IPS-18a (cell line): ENCODE data around the gene MAFG.

Experiments used
- H3K27ac ChIP-seq: one replicate; pipeline ENCODE4 v1.5.1; 2013; ENCODE audit warnings: low read length
- H3K27me3 ChIP-seq: one replicate; pipeline ENCODE4 v1.6.1; 2013; ENCODE audit warnings: mild to moderate bottlenecking, low read length; ENCODE audit not compliant: control insufficient read depth, insufficient read depth
- H3K36me3 ChIP-seq: one replicate; pipeline ENCODE4 v1.6.1; 2013; ENCODE audit warnings: low read depth, low read length; ENCODE audit not compliant: control insufficient read depth
- H3K4me1 ChIP-seq: one replicate; pipeline ENCODE4 v1.6.1; 2013; ENCODE audit warnings: low read depth, low read length; ENCODE audit not compliant: control insufficient read depth
- H3K4me3 ChIP-seq: one replicate; pipeline ENCODE4 v1.5.1; 2013; ENCODE audit warnings: low read length
- H3K9ac ChIP-seq: one replicate; pipeline ENCODE4 v1.6.1; 2013; ENCODE audit warnings: mild to moderate bottlenecking, low read length, moderate library complexity
- H3K9me3 ChIP-seq: one replicate; pipeline ENCODE4 v1.6.1; 2013; ENCODE audit warnings: low read depth, low read length; ENCODE audit not compliant: control insufficient read depth

MAFG gene

GRCh38 chr17:81927653-81928543 lies at the start of gene MAFG:
MAFG (minus strand) TSS chr17:81927735; CDS start chr17:81923185, 4,550 bp downstream.
- H3K4me1 ChIP-seq = peaks cover 28% of the 10 kb centered on the region
- peaks cover under 1% of the 10 kb centered on the region for H3K36me3 ChIP-seq
- peak within 1 kb of the TSS; percentile 71 for H3K4me3 ChIP-seq
- peaks cover 16% of the 10 kb centered on the region for H3K27me3 ChIP-seq
- no peak within 1 kb of the TSS for H3K27ac ChIP-seq
- H3K9ac ChIP-seq = peak within 1 kb of the TSS; percentile 66
- no peaks in the 10 kb centered on the region for H3K9me3 ChIP-seq

- Histone ChIP-seq H3K9ac (peak overlapping the region; percentile 83), H3K4me1 (peaks cover 4% of the 10 kb centered on the region), H3K27ac (no peak overlapping the region), H3K36me3 (peaks cover 10% of the 10 kb centered on the region), H3K4me3 (peak overlapping the region; percentile 84), H3K9me3 (no peaks in the 10 kb centered on the region), H3K27me3 (peaks cover 22% of the 10 kb centered on the region)
Measured at GRCh38 chr17:81976332-81977210, 49.0 kb upstream of the MAFG start.

GRCh38 chr17:81973432-81973831 lies 45.9 kb upstream of the MAFG start:
- Histone ChIP-seq H3K27me3 (peaks cover 37% of the 10 kb centered on the region), H3K4me1 (peaks cover 4% of the 10 kb centered on the region), H3K9me3 (no peaks in the 10 kb centered on the region), H3K4me3 (no peak overlapping the region), H3K9ac (no peak overlapping the region), H3K27ac (no peak overlapping the region), H3K36me3 (no peaks in the 10 kb centered on the region)

GRCh38 chr17:81968850-81969812 lies 41.6 kb upstream of the MAFG start:
- no peaks in the 10 kb centered on the region for H3K36me3 ChIP-seq
- peaks cover 54% of the 10 kb centered on the region for H3K27me3 ChIP-seq
- H3K9me3 ChIP-seq = no peaks in the 10 kb centered on the region
- H3K27ac ChIP-seq = no peak overlapping the region
- no peak overlapping the region for H3K9ac ChIP-seq
- peaks cover 10% of the 10 kb centered on the region for H3K4me1 ChIP-seq
- no peak overlapping the region for H3K4me3 ChIP-seq

GRCh38 chr17:81968396-81968745 lies 40.8 kb upstream of the MAFG start:
- no peak overlapping the region for H3K9ac ChIP-seq

GRCh38 chr17:81967533-81968395 lies 40.2 kb upstream of the MAFG start:
- H3K9ac ChIP-seq = no peak overlapping the region

More at GRCh38 chr17:81968396-81968745, 40.8 kb upstream of the MAFG start:
- Histone ChIP-seq H3K27ac (no peak overlapping the region), H3K9me3 (no peaks in the 10 kb centered on the region), H3K4me3 (no peak overlapping the region), H3K4me1 (peaks cover 10% of the 10 kb centered on the region), H3K27me3 (peaks cover 61% of the 10 kb centered on the region), H3K36me3 (no peaks in the 10 kb centered on the region)

GRCh38 chr17:81967244-81967532 lies 39.7 kb upstream of the MAFG start:
- H3K27me3 ChIP-seq = peaks cover 73% of the 10 kb centered on the region
- peaks cover 10% of the 10 kb centered on the region for H3K4me1 ChIP-seq
- H3K4me3 ChIP-seq = peak overlapping the region; percentile 10
- no peaks in the 10 kb centered on the region for H3K9me3 ChIP-seq
- H3K36me3 ChIP-seq = no peaks in the 10 kb centered on the region
- H3K9ac ChIP-seq = no peak overlapping the region
- no peak overlapping the region for H3K27ac ChIP-seq

More at GRCh38 chr17:81967533-81968395, 40.2 kb upstream of the MAFG start:
- H3K36me3 ChIP-seq = no peaks in the 10 kb centered on the region
- H3K27me3 ChIP-seq = peaks cover 67% of the 10 kb centered on the region
- H3K4me1 ChIP-seq = peaks cover 10% of the 10 kb centered on the region
- H3K9me3 ChIP-seq = no peaks in the 10 kb centered on the region
- no peak overlapping the region for H3K27ac ChIP-seq
- peak overlapping the region; percentile 10 for H3K4me3 ChIP-seq

GRCh38 chr17:81966343-81967243 lies 39.1 kb upstream of the MAFG start:
- no peak overlapping the region for H3K4me3 ChIP-seq
- H3K36me3 ChIP-seq = no peaks in the 10 kb centered on the region
- no peak overlapping the region for H3K27ac ChIP-seq
- H3K27me3 ChIP-seq = peaks cover 78% of the 10 kb centered on the region
- H3K9ac ChIP-seq = no peak overlapping the region
- peaks cover 10% of the 10 kb centered on the region for H3K4me1 ChIP-seq
- no peaks in the 10 kb centered on the region for H3K9me3 ChIP-seq

- Histone ChIP-seq H3K4me3 (no peak overlapping the region), H3K27ac (no peak overlapping the region), H3K4me1 (peaks cover 10% of the 10 kb centered on the region), H3K36me3 (no peaks in the 10 kb centered on the region), H3K27me3 (peaks cover 92% of the 10 kb centered on the region), H3K9ac (no peak overlapping the region), H3K9me3 (no peaks in the 10 kb centered on the region)
Measured at GRCh38 chr17:81964081-81964849, 36.7 kb upstream of the MAFG start.
